ENCODE measurements around the gene RNF43. TPM values are rescaled to one million over a fixed set of nuclear protein-coding genes. Genes with fewer than 3 reads are reported as not detected.

The RNF43 gene
- total and polyA plus RNA-seq, 2 of the 13 experiments (the other 11 are each of a cell fraction or from before 2014, with no cell fraction given): 31.0 to 53.4 TPM

DNA sequence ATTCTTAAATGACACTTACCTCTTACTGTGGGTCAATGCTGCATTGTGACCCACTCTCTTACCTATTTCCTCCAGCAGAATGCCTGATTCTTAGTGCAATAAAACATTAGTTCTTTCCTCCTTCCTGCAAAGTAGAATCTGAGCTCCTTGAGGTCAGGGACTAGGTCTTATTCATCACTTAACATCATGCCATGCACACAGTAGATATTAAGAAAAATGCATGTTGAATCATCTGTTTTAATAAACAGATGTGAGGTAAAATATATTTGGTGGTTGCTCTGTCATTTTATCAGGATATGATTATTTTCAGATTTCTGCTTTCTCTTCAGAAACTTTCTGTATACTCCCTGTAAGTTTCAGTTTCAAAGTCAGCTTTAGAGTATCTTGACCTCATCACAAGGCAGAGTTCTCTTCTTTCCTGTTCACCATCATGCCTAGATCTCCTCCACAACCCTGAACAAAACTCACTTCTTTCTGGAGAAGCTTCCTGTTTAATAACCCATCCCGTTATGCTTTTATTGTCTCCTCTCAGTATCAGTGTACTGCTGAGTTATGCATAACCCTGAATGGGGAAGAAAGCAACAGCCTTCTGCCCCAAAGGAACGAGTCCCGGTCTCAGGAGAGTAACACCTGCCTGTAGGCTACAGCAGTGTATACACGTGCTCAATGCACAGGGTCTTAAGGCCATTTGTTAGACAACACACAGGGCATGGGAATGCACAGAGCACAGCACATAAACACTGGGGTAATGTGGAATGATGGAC is 35.0 kb downstream of the RNF43 start (continued):
- TF ChIP-seq KDM2A (CRISPR knock-in tag; IDR thresholded peaks at IDR 0.05; ENCODE audit: borderline replicate concordance, low read depth) (no peak), SP4 (CRISPR knock-in tag; IDR thresholded peaks at IDR 0.05) (no peak), ZNF792 (CRISPR knock-in tag; IDR thresholded peaks at IDR 0.05) (0 out of 2 replicates have a peak, but pooled peaks have one; percentile 36), ASH2L (IDR thresholded peaks at IDR 0.05; ENCODE audit: insufficient read length, low read depth, low read length) (peak; percentile 27), POLR2A (IDR thresholded peaks at IDR 0.05; ENCODE audit: insufficient read depth in 1 of 2, low read depth in 2 of 2, low read length in 2 of 2) (peak in 1 of 2 experiments; percentile 40; a peak in 1 of 4 replicates), BHLHE40 (IDR thresholded peaks at IDR 0.05; ENCODE audit: low read length) (peak; percentile 60; the same call in 1 of the 2 replicates), FOXA3 (CRISPR knock-in tag; IDR thresholded peaks at IDR 0.05) (peak; percentile 42), ZNF337 (CRISPR knock-in tag; IDR thresholded peaks at IDR 0.05; ENCODE audit: borderline replicate concordance, low read depth) (no peak), ZNF292 (CRISPR knock-in tag; IDR thresholded peaks at IDR 0.05; ENCODE audit: borderline replicate concordance, low read depth) (peak; percentile 72; the same call in 1 of the 2 replicates), NFATC3 (CRISPR knock-in tag; IDR thresholded peaks at IDR 0.05) (0 out of 2 replicates have a peak, but pooled peaks have one; percentile 33), ARNT (IDR thresholded peaks at IDR 0.05) (no peak), SMAD9 (CRISPR knock-in tag; IDR thresholded peaks at IDR 0.05) (no peak)
- TF ChIP-seq, protein P1, sequence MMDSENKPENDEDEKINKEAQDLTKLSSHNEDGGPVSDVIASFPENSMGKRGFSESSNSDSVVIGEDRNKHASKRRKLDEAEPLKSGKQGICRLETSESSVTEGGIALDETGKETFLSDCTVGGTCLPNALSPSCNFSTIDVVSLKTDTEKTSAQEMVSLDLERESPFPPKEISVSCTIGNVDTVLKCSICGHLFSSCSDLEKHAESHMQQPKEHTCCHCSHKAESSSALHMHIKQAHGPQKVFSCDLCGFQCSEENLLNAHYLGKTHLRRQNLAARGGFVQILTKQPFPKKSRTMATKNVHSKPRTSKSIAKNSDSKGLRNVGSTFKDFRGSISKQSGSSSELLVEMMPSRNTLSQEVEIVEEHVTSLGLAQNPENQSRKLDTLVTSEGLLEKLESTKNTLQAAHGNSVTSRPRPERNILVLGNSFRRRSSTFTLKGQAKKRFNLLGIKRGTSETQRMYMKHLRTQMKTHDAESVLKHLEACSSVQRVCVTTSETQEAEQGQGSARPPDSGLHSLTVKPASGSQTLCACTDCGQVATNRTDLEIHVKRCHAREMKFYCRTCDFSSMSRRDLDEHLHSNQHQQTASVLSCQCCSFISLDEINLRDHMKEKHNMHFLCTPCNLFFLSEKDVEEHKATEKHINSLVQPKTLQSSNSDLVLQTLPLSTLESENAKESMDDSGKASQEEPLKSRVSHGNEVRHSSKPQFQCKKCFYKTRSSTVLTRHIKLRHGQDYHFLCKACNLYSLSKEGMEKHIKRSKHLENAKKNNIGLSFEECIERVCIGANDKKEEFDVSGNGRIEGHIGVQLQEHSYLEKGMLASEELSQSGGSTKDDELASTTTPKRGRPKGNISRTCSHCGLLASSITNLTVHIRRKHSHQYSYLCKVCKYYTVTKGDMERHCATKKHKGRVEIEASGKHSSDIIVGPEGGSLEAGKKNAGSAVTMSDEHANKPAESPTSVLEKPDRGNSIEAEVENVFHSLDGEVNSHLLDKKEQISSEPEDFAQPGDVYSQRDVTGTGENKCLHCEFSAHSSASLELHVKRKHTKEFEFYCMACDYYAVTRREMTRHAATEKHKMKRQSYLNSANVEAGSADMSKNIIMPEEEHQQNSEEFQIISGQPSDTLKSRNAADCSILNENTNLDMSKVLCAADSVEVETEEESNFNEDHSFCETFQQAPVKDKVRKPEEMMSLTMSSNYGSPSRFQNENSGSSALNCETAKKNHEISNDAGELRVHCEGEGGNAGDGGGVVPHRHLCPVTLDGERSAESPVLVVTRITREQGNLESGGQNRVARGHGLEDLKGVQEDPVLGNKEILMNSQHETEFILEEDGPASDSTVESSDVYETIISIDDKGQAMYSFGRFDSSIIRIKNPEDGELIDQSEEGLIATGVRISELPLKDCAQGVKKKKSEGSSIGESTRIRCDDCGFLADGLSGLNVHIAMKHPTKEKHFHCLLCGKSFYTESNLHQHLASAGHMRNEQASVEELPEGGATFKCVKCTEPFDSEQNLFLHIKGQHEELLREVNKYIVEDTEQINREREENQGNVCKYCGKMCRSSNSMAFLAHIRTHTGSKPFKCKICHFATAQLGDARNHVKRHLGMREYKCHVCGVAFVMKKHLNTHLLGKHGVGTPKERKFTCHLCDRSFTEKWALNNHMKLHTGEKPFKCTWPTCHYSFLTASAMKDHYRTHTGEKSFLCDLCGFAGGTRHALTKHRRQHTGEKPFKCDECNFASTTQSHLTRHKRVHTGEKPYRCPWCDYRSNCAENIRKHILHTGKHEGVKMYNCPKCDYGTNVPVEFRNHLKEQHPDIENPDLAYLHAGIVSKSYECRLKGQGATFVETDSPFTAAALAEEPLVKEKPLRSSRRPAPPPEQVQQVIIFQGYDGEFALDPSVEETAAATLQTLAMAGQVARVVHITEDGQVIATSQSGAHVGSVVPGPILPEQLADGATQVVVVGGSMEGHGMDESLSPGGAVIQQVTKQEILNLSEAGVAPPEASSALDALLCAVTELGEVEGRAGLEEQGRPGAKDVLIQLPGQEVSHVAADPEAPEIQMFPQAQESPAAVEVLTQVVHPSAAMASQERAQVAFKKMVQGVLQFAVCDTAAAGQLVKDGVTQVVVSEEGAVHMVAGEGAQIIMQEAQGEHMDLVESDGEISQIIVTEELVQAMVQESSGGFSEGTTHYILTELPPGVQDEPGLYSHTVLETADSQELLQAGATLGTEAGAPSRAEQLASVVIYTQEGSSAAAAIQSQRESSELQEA (CRISPR knock-in tag; IDR thresholded peaks at IDR 0.05; ENCODE audit: not compliant biosample characterization): no peak
- TF ChIP-seq, protein P2, sequence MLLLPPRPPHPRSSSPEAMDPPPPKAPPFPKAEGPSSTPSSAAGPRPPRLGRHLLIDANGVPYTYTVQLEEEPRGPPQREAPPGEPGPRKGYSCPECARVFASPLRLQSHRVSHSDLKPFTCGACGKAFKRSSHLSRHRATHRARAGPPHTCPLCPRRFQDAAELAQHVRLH (CRISPR knock-in tag; IDR thresholded peaks at IDR 0.05; ENCODE audit: borderline replicate concordance, low read depth): peak; percentile 88
- TF ChIP-seq, protein P3, sequence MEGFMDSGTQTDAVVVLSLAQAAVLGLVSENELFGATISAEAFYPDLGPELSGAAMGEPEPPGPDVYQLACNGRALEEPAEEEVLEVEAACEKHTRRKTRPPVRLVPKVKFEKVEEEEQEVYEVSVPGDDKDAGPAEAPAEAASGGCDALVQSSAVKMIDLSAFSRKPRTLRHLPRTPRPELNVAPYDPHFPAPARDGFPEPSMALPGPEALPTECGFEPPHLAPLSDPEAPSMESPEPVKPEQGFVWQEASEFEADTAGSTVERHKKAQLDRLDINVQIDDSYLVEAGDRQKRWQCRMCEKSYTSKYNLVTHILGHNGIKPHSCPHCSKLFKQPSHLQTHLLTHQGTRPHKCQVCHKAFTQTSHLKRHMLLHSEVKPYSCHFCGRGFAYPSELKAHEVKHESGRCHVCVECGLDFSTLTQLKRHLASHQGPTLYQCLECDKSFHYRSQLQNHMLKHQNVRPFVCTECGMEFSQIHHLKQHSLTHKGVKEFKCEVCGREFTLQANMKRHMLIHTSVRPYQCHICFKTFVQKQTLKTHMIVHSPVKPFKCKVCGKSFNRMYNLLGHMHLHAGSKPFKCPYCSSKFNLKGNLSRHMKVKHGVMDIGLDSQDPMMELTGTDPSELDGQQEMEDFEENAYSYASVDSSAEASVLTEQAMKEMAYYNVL (CRISPR knock-in tag; IDR thresholded peaks at IDR 0.05; ENCODE audit: borderline replicate concordance): peak; percentile 55; the same call in 1 of the 2 replicates
- TF ChIP-seq, protein P4, sequence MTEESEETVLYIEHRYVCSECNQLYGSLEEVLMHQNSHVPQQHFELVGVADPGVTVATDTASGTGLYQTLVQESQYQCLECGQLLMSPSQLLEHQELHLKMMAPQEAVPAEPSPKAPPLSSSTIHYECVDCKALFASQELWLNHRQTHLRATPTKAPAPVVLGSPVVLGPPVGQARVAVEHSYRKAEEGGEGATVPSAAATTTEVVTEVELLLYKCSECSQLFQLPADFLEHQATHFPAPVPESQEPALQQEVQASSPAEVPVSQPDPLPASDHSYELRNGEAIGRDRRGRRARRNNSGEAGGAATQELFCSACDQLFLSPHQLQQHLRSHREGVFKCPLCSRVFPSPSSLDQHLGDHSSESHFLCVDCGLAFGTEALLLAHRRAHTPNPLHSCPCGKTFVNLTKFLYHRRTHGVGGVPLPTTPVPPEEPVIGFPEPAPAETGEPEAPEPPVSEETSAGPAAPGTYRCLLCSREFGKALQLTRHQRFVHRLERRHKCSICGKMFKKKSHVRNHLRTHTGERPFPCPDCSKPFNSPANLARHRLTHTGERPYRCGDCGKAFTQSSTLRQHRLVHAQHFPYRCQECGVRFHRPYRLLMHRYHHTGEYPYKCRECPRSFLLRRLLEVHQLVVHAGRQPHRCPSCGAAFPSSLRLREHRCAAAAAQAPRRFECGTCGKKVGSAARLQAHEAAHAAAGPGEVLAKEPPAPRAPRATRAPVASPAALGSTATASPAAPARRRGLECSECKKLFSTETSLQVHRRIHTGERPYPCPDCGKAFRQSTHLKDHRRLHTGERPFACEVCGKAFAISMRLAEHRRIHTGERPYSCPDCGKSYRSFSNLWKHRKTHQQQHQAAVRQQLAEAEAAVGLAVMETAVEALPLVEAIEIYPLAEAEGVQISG (CRISPR knock-in tag; IDR thresholded peaks at IDR 0.05): peak; percentile 42; the same call in 1 of the 2 replicates
